CD4-positive, CD25-positive, alpha-beta regulatory T cell (primary cell): ENCODE data around the gene SMC6. TPM values are rescaled to one million over a fixed set of nuclear protein-coding genes. Genes with fewer than 3 reads are reported as not detected.

Source experiments
- ATAC-seq, 2 donors: fragments of 150-1000 bp; cut with Tn5 transposase; one replicate each; pipeline ENCODE4 v1.10.0; 2021; ENCODE audit warnings: low read depth in 2 of 2, moderate number of reproducible peaks in 2 of 2, moderate library complexity in 1 of 2
- DNase-seq, 3 donors: peaks; one replicate each; pipeline versions ENCODE4 v3.0.0 to v3.0.0-alpha.2; 2012 to 2022; ENCODE audit warnings: mixed read lengths in 1 of 3
- H3K27ac ChIP-seq: one replicate; pipeline ENCODE4 v1.7.0; 2013; ENCODE audit warnings: mild to moderate bottlenecking, low read length; ENCODE audit not compliant: insufficient read depth, poor library complexity, severe bottlenecking
- H3K27me3 ChIP-seq: one replicate; pipeline ENCODE4 v1.7.0; 2013; ENCODE audit warnings: low read length; ENCODE audit not compliant: control insufficient read depth, insufficient read depth
- H3K36me3 ChIP-seq: one replicate; pipeline ENCODE4 v1.7.0; 2013; ENCODE audit warnings: mild to moderate bottlenecking, low read length, moderate library complexity; ENCODE audit not compliant: control insufficient read depth, insufficient read depth
- H3K4me1 ChIP-seq: 2 replicates; pipeline ENCODE4 v1.7.0; 2013; ENCODE audit warnings: mild to moderate bottlenecking, low read length; ENCODE audit not compliant: insufficient read depth, control insufficient read depth, poor library complexity, severe bottlenecking
- H3K4me3 ChIP-seq: one replicate; pipeline ENCODE4 v1.7.0; 2013; ENCODE audit warnings: low read depth, mild to moderate bottlenecking, low read length, moderate library complexity
- H3K9me3 ChIP-seq, 2 experiments: 1 replicate in 1 of 2; 2 replicates in 1 of 2; pipeline ENCODE4 v1.7.0; 2013; ENCODE audit warnings: low read length in 2 of 2, mild to moderate bottlenecking in 1 of 2, moderate library complexity in 1 of 2; ENCODE audit not compliant: control insufficient read depth in 2 of 2
- H3K27ac Mint-ChIP-seq, 3 donors: one replicate each; pipeline ENCODE4 v1.8.0; 2020 to 2022; ENCODE audit warnings: mild to moderate bottlenecking in 3 of 3, mixed read lengths in 3 of 3, moderate library complexity in 2 of 3
- H3K27me3 Mint-ChIP-seq: one replicate; pipeline ENCODE4 v1.8.0; 2022; ENCODE audit warnings: mild to moderate bottlenecking, mixed read lengths
- H3K36me3 Mint-ChIP-seq: one replicate; pipeline ENCODE4 v1.8.0; 2020; ENCODE audit warnings: mixed read lengths
- H3K4me1 Mint-ChIP-seq, 4 donors: one replicate each; pipeline ENCODE4 v1.8.0; 2020 to 2022; ENCODE audit warnings: mixed read lengths in 4 of 4, mild to moderate bottlenecking in 1 of 4
- H3K4me3 Mint-ChIP-seq, 4 donors: one replicate each; pipeline ENCODE4 v1.8.0; 2020 to 2022; ENCODE audit warnings: mild to moderate bottlenecking in 4 of 4, mixed read lengths in 4 of 4, moderate library complexity in 3 of 4
- H3K9me3 Mint-ChIP-seq, 7 donors: one replicate each; pipeline ENCODE4 v1.8.0; 2020 to 2022; ENCODE audit warnings: mixed read lengths in 7 of 7, mild to moderate bottlenecking in 3 of 7, moderate library complexity in 2 of 7
- polyA plus RNA-seq, 4 donors: library from polyadenylated mRNA; unstranded; fragments of 300-500 nt; fragmentation: Illumina TruSeq; gene quantifications; one replicate each; pipeline ENCODE4 v1.2.3, GENCODE V29; 2021
- total RNA-seq: library from RNA; stranded (reverse); gene quantifications from one replicate; pipeline ENCODE4 v1.2.3, GENCODE V29; 2022

SMC6 gene
- total and polyA plus RNA-seq, 5 donors from 2014 or later = 11.5 to 34.4 (median 22.8) TPM

DNA sequence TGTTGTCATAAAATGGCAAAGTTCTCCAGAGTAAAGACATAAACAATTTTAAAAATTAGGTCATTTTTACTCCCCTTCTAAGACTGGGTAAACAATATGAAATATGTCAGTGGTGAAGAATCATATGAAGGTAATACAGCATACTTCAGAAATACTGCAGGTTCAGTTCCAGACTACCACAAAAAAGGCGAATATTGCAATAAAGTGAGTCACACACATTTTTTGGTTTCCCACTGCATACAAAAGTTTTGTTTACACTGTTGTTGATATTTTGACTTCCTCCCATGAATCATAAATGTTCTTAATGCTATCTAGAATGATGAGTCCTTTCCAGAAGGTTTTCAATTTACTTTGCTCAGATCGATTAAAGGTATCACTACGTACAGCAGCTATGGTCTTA lies 73.5 kb downstream of the SMC6 start:
- no peak for DNase-seq
- Histone ChIP-seq H3K27ac (no peak overlapping the region), H3K36me3 (peaks cover 49% of the 10 kb centered on the region), H3K27me3 (no peaks in the 10 kb centered on the region), H3K4me3 (no peak overlapping the region), H3K4me1 (no peaks in the 10 kb centered on the region), H3K9me3 (no peaks in the 10 kb centered on the region)
- Mint-ChIP-seq H3K9me3 (no peaks in the 10 kb centered on the region), H3K36me3 (peaks cover 48% of the 10 kb centered on the region), H3K4me3 (no peak overlapping the region), H3K4me1 (peaks cover 0 to 9% (median 2%) of the 10 kb centered on the region in 4 donors), H3K27me3 (no peaks in the 10 kb centered on the region), H3K27ac (no peak overlapping the region)
- ATAC-seq = no peak

DNA sequence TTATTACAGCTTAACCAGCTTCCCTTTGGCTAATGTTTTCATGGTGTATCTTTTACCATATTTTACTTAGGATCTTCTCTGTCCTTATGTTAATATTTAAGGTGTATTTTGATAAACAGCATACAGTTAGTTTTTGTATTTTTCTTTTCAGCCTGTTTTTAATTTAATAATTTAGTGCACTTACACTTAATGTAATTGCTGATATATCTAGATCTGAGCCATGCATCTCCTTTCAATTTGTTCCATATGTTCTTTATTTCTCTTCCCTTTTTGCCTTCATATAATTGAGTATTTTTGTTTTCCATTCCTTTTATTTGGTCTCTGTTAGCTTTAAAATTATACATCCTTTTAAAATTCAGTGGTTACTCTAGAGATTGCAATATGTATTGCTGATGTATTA lies 78.8 kb downstream of the SMC6 start:
- peaks cover 21% of the 10 kb centered on the region for H3K36me3 ChIP-seq
- no peak for DNase-seq
- peaks cover 2 to 18% (median 4%) of the 10 kb centered on the region in 4 donors for H3K4me1 Mint-ChIP-seq
- ATAC-seq = no peak
- no peak overlapping the region for H3K4me3 ChIP-seq
- H3K27me3 ChIP-seq = no peaks in the 10 kb centered on the region
- H3K36me3 Mint-ChIP-seq = peaks cover 23% of the 10 kb centered on the region
- no peaks in the 10 kb centered on the region for H3K4me1 ChIP-seq
- H3K9me3 Mint-ChIP-seq = no peaks in the 10 kb centered on the region
- H3K27me3 Mint-ChIP-seq = no peaks in the 10 kb centered on the region
- H3K27ac Mint-ChIP-seq = no peak overlapping the region
- no peaks in the 10 kb centered on the region for H3K9me3 ChIP-seq
- no peak overlapping the region for H3K27ac ChIP-seq
- no peak overlapping the region for H3K4me3 Mint-ChIP-seq

DNA sequence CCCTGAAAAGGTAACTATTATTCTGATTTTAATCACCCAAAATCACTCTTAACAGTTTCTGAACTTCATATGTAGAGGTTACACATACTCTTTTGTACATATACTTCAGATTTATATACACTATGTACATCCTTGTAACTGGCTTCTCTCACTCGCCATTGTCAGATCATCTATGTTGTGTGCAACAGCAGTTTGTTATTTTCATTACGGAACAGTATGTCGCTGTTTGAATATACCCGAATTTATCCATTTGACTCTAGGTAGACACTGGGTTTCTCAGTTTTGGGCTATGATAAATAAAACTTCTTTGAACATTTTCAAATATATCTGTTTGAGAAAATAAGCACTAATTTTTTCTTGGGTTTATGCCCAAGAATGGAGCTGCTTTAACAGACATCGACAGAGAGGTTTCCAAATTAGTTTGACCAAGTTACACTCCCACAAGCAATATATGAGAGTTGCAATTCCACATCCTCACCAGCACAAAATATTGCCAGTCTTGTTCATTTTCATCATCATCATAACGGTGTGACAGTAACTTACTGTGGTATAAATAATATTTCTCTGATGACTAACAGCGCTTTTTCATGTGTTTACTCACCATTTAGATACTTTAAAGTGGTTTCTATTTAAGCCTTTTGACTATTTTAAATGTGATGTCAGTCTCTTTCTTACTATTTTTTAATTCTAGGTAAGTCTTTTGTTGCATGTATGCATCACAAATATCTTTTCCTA lies 80.9 kb downstream of the SMC6 start:
- peak; percentile 40 to 50 for ATAC-seq
- H3K4me3 Mint-ChIP-seq = no peak overlapping the region
- H3K36me3 ChIP-seq = peaks cover 31% of the 10 kb centered on the region

DNA sequence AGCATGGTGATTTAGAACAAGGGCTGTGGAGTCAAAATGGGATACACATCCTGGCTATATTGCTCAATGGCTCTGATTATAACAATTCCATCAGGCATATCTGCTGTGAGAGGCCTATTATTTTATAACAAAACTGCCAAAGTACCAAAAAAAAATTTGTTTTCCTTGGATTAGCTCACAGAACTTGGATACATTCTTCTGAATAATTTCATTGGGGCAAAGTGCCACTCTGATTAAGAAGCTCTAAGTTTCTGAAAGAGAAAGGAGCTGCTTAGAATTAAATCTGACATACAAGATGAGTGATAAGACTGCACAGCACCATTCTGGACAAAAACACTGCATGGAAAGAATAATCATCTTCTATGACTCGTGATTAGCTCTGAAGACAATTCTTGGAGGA lies 85.7 kb downstream of the SMC6 start:
- Histone ChIP-seq H3K9me3 (no peaks in the 10 kb centered on the region), H3K4me3 (no peak overlapping the region), H3K36me3 (peaks cover 57% of the 10 kb centered on the region), H3K27ac (no peak overlapping the region), H3K4me1 (no peaks in the 10 kb centered on the region), H3K27me3 (no peaks in the 10 kb centered on the region)
- Mint-ChIP-seq H3K27me3 (no peaks in the 10 kb centered on the region), H3K27ac (peak overlapping the region in 1 of 3 donors; percentile 67), H3K36me3 (peaks cover 32% of the 10 kb centered on the region), H3K4me3 (no peak overlapping the region), H3K4me1 (peaks cover 0 to 9% (median 6%) of the 10 kb centered on the region in 4 donors), H3K9me3 (no peaks in the 10 kb centered on the region)
- ATAC-seq = no peak
- DNase-seq = no peak

More for the DNA sequence above, 80.9 kb downstream of the SMC6 start:
- Mint-ChIP-seq H3K9me3 (no peaks in the 10 kb centered on the region), H3K4me1 (peaks cover 4 to 18% (median 5%) of the 10 kb centered on the region in 4 donors), H3K36me3 (peaks cover 38% of the 10 kb centered on the region), H3K27me3 (no peaks in the 10 kb centered on the region), H3K27ac (peak overlapping the region in 2 of 3 donors; percentile 59 to 72)
- peak in 1 of 3 donors; percentile 13 for DNase-seq
- no peaks in the 10 kb centered on the region for H3K4me1 ChIP-seq
- H3K4me3 ChIP-seq = no peak overlapping the region
- H3K27ac ChIP-seq = no peak overlapping the region
- no peaks in the 10 kb centered on the region for H3K27me3 ChIP-seq
- no peaks in the 10 kb centered on the region for H3K9me3 ChIP-seq

DNA sequence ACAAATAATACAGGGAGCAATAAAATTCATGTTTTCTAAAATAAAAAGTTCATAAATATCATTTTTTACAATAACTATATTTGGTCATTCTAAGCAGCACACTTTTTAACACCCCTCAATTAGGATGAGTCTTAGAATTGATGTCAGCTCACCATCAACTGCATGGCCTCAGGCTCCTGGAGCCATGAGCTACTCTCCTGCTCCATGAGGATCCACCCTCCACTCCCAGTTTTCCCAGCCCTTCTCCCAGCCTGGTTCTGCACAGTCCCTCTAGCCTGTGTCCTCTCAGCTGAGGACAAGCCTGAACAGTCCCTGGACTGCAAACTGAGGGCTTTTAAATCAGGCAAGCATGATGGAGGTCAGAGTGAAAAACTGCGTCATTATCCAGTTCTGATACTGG lies 89.1 kb downstream of the SMC6 start:
- no peaks in the 10 kb centered on the region for H3K9me3 Mint-ChIP-seq
- peaks cover 0 to 7% (median 2%) of the 10 kb centered on the region in 4 donors for H3K4me1 Mint-ChIP-seq
- Histone ChIP-seq H3K4me3 (no peak overlapping the region), H3K27me3 (no peaks in the 10 kb centered on the region), H3K4me1 (no peaks in the 10 kb centered on the region), H3K36me3 (peaks cover 53% of the 10 kb centered on the region), H3K27ac (no peak overlapping the region), H3K9me3 (no peaks in the 10 kb centered on the region)
- H3K27me3 Mint-ChIP-seq = no peaks in the 10 kb centered on the region
- DNase-seq (no peak), ATAC-seq (no peak)
- peaks cover 30% of the 10 kb centered on the region for H3K36me3 Mint-ChIP-seq
- H3K27ac Mint-ChIP-seq = peak overlapping the region in 1 of 3 donors; percentile 36
- H3K4me3 Mint-ChIP-seq = no peak overlapping the region

DNA sequence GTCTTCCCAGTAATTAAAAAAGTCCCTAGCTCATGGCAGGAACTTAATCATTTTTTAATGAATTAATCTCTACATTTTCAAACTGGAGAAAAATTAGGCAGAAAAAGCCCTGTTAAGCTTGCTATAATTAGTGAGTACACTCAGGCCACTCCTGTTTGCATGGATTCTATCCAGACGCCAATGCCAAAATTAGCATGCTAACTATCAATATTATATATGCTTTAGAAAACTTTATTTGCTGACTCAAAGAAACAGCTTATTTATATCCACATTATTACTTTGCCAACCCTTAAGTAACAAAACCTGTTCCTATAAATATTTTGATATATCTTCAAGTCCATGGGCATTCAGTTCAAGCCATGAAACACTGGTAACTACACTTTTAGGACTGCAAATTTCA lies 90.9 kb downstream of the SMC6 start:
- H3K27ac Mint-ChIP-seq = no peak overlapping the region
- Histone ChIP-seq H3K4me3 (no peak overlapping the region), H3K27me3 (no peaks in the 10 kb centered on the region), H3K9me3 (no peaks in the 10 kb centered on the region), H3K4me1 (no peaks in the 10 kb centered on the region), H3K36me3 (peaks cover 38% of the 10 kb centered on the region), H3K27ac (no peak overlapping the region)
- H3K4me3 Mint-ChIP-seq = no peak overlapping the region
- no peak for DNase-seq
- H3K27me3 Mint-ChIP-seq = no peaks in the 10 kb centered on the region
- H3K4me1 Mint-ChIP-seq = peaks cover 0 to 5% (median 3%) of the 10 kb centered on the region in 4 donors
- no peak for ATAC-seq
- peaks cover 15% of the 10 kb centered on the region for H3K36me3 Mint-ChIP-seq
- H3K9me3 Mint-ChIP-seq = no peaks in the 10 kb centered on the region

DNA sequence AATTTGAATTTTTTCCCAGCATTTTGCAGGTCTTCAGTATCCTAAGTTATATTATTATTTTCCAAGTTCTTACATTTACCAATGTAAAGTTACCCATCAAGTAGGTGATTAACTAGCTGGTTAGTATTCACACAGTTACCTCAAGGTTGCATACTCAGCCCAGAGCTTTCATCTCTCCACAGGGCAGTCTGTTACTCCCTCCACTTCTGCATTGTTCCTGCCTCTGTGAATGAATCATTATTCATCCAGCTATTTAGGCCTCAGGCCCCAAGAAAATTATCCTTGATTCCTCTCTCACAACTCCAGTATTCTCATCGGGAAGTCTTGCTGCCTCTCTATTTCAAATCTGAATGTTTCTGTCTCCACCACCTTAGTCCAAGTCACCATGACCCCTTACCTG lies 92.2 kb downstream of the SMC6 start:
- no peaks in the 10 kb centered on the region for H3K9me3 Mint-ChIP-seq
- DNase-seq (no peak), ATAC-seq (no peak)
- H3K4me1 Mint-ChIP-seq = peaks cover 0 to 5% (median 3%) of the 10 kb centered on the region in 4 donors
- H3K27ac Mint-ChIP-seq = peak overlapping the region in 1 of 3 donors; percentile 1
- Histone ChIP-seq H3K4me3 (no peak overlapping the region), H3K27ac (no peak overlapping the region), H3K4me1 (no peaks in the 10 kb centered on the region), H3K9me3 (no peaks in the 10 kb centered on the region), H3K36me3 (peaks cover 32% of the 10 kb centered on the region), H3K27me3 (no peaks in the 10 kb centered on the region)
- H3K27me3 Mint-ChIP-seq = no peaks in the 10 kb centered on the region
- H3K36me3 Mint-ChIP-seq = peaks cover 15% of the 10 kb centered on the region
- H3K4me3 Mint-ChIP-seq = no peak overlapping the region

DNA sequence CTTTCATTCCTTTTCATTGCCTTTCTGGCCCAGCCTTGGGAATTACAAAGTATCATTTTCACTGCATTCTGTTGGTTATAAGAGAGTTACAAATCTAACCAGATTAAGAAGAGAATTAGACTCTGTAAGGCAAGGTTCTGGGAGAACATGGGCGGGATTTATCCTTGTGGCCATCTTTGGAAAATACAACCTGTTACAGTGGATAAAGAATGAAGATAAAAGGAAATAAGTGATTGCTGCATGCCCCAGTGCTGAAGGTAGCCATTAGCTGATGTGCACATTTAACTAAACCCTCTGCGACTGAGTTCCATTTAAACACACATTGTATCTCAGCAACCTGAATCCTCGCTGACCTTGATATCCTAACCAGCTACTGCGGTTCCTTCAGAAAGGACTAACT lies 93.4 kb downstream of the SMC6 start:
- H3K4me1 Mint-ChIP-seq = peaks cover 0 to 7% (median 3%) of the 10 kb centered on the region in 4 donors
- H3K4me3 Mint-ChIP-seq = no peak overlapping the region

More for the DNA sequence above, 93.4 kb downstream of the SMC6 start:
- Mint-ChIP-seq H3K9me3 (no peaks in the 10 kb centered on the region), H3K27me3 (no peaks in the 10 kb centered on the region), H3K36me3 (peaks cover 11% of the 10 kb centered on the region), H3K27ac (no peak overlapping the region)
- H3K9me3 ChIP-seq = no peaks in the 10 kb centered on the region
- no peak overlapping the region for H3K4me3 ChIP-seq
- ATAC-seq = no peak
- no peak overlapping the region for H3K27ac ChIP-seq
- H3K27me3 ChIP-seq = no peaks in the 10 kb centered on the region
- no peak for DNase-seq
- H3K36me3 ChIP-seq = peaks cover 25% of the 10 kb centered on the region
- H3K4me1 ChIP-seq = no peaks in the 10 kb centered on the region
